Measurements from ENCODE around the gene ANKS3.
"Not testable (repeated sequence)": the region's sequence is repeated elsewhere in the genome, so short reads cannot be mapped to it uniquely, and the experiment has no call there.

Gene ANKS3

DNA sequence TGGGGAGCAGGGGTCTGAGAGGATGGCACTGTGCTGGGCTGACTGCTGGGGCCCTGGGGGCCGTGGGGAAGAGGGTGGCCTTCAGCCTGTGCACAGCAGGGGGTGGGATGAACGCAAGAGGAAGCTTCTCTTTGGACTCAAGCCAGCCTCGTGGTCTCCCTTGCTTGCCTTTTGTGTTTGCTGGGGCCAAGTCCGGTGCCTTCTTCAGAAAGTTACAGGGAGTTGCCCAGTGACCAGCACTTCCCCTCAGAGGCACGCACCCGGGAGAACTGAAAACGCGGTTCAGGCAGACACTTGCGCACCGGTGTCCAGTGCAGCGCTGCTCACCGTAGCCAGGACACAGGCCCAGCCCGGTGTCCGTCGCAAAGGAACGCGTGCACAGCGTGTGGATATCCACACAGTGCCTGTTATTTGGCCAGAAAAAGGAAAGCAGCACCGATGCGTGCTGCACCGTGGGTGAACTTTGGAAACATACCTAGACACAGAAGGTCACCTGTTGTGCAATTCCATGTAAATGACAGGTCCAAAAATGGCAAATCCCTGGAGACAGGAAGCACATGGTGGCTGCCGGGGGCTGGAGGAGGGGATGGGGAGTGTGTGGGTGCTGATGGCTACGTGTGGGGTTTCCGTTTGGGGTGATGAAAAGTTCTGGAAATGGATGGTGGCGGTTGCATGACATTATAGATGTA is 70.2 kb downstream of the ANKS3 start:
- no peak for FAIRE-seq

DNA sequence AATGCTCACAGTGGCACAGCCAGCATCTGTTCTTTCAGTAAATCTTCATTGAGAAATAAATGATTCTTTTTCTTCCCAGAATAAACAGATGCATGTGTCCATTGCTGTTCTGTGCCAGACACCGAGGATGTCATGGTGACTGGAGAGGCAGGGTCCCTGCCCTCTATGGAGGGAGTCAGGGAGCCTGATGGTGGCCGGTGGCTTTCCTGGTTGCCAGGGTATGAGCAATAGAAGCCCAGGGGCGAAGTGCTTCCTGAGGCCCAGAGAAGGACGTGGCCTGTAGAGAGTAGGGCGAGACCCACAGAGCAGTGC is 70.7 kb downstream of the ANKS3 start:
- FAIRE-seq, result no peak

DNA sequence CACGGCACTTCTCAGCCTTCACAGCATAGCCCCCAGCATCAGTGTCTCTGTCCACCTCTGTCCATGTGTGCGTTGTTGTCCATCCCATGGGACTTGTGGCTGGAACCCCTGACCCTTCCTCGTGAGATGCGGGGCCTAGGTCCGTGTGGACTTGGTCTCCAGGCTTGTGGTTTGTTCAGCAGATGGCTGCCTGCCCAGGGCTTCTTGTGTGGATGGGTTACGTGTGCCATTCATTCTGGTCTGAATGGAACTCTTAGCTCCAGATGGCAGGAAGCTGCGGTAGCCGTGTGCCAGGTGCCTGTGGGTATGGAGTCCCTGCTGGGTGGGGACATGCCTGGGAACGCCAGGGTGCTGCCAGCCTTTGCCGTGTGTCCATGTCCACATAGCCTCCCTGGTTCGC is 72.4 kb downstream of the ANKS3 start:
- no peak for FAIRE-seq

GRCh38 chr16:4660454-4661007 is 73.5 kb downstream of the ANKS3 start:
- FAIRE-seq, result no peak

DNA sequence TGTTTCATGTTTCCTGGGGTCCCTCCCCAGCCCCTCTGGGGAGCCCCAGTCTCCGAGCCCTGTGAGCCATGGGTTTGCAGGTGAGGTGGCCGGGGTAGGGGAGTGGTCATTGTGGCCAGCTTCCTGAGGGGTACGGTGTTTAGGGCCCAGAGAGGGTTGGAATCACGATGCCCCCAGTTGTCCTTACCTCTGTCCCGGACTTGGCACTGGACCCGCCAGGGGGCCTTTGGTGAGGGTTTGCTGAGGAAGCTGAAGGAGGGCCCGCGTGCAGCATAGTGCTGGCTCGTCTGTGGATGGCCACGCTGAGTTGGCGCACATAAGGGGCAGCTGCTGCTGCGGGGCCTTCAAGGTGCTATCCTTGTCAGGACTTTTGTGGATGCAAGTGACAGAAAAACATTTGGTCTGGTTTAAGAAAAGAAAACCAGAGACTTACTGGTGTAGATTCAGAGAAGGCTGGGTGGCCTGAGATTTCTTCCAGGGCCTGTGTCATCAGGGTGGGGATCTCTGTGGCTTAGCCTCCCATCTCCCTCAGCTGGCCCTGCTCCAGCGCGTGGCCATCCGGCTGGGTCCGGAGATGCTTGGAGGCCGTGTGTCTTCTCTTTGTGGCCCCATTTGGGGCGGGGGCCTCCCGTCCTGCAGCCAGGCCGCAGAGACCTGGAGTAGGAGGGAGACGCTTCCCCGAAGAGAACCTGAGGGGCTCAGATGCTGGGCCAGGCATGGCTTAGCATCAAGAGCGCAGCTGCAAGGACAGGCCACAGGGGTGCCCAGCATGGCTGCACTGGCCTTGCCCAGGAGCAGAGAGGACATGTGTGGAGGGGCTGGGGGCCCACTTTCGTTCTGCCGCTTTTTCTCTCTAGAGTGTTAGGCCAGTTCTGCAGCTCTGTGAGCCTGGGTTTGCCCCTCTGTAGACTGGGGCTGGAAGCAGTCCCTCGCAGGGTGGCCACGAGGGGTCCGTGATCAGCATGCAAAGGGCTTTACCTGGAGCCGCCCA is 74.4 kb downstream of the ANKS3 start:
- FAIRE-seq, result no peak

GRCh38 chr16:4656695-4657686 is 77.1 kb downstream of the ANKS3 start:
- FAIRE-seq, result no peak

- no peak for FAIRE-seq
These were observed 77.8 kb downstream of the ANKS3 start for GRCh38 chr16:4656221-4656620.

- FAIRE-seq, result no peak
These were observed 78.3 kb downstream of the ANKS3 start for GRCh38 chr16:4655801-4656200.

DNA sequence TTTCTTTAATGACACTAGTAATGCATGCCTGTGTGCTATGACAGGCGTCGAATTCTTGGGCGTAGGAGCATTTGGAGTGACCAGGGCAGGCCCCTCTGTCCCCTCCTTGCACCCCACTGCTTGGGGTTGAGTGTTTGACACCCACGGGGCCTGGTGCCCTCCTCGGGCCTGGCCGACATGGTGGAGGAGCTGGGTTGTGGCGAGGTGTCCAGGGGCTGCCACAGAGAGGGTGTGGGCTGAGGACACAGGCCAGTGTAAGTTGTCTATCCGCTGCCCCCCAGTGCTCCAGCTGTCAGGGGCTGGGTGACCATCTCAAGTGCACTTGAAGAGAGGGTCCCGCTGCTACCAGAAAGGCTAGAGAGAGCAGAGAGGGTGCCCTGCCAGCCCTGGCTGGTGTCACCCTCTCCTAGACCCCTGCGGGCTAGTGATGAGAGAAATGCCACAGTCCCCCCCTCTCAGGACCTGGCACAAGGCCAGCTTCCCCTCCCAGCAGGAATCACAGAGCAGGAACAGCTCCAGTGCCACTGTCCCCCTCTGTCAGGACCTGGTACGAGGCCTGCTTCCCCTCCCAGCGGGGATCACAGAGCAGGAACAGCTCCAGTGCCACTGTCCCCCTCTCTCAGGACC is 79.0 kb downstream of the ANKS3 start:
- FAIRE-seq, result no peak

GRCh38 chr16:4654011-4654963 is 79.8 kb downstream of the ANKS3 start:
- FAIRE-seq, result no peak

GRCh38 chr16:4652561-4652960 is 81.5 kb downstream of the ANKS3 start:
- FAIRE-seq, result no peak

DNA sequence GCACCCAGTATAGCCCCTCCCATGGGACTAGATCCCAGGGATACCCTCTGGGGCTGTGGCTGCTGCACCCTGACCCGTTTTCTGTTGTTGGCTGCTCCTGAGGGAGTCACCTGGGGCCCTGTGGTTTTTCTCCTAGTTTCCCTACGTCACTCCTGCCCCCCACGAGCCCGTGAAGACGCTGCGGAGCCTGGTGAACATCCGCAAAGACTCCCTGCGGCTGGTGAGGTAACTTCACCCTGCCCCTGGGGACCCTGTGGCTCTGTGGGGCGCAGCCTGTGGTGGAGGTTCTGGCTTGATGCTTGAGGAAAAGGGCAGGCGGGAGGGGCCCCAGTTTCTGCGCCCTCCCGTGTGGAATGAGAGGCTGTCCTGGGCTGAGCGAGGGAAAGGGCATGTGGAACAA is 82.2 kb downstream of the ANKS3 start:
- FAIRE-seq, result no peak

DNA sequence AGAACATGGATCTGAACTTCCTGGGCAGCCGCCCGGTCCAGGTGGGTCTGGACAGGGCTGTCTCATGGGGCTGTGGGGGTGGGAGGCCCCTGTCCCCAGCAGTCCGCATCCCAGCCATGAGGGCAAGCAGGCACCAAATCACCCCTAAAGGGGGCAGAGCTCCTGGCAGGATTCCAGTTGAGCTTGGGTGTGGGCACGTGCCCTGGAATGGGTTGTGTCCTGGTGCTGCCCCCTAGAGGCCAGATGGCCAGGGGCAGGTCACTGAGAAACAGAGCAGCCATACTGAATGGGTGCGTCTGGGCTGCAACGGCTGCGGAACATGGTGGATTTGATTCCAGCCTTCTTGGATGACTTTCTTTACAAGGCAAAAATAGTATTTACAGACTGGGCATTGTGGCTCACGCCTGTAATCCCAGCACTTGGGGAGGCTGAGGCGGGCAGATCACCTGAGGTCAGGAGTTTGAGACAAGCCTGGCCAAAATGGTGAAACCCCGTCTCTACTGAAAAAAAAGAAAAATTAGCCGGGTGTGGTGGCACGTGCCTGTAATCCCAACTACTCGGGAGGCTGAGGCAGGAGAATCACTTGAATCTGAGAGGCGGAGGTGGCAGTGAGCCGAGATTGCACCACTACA is 83.5 kb downstream of the ANKS3 start:
- FAIRE-seq, result not testable (repeated sequence)

- no peak for FAIRE-seq
These were observed 84.2 kb downstream of the ANKS3 start for GRCh38 chr16:4649744-4650442.

DNA sequence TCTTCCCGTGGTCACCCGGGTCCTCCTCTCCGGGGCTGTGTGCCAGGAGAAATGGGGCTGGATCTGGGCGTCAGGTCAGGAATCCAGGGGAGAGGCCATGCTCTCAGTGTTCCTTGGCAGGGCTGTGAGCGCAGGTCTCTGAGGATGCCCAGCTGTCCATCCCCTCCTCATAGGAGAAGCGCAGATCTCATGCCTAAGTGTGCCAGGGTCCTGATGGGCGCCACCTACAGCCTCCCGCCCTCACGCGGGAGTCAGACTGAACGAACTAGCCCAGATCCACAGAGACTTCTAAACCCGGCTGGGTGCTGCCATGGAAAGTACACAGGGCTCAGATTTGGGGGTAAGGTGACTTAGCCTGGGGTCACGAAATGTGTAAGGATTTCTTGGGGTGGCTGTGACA is 85.2 kb downstream of the ANKS3 start:
- no peak for FAIRE-seq

DNA sequence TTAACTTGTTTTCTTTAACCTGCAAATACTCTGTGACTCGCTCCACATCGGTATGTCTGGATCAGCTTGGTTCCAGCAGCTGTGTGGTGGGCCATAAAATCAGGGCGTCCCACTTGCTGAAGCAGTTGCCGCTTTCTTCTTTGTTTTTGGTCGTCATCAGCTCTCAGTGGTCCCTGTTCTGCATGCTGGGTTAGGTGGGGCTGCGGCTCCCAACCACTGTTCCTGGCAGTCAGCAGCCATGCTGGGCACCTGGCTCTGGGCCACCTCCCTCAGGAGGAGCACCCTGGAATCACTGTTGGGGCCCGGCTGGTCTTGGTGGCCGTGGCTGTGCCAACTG is 86.5 kb downstream of the ANKS3 start:
- FAIRE-seq, result no peak

DNA sequence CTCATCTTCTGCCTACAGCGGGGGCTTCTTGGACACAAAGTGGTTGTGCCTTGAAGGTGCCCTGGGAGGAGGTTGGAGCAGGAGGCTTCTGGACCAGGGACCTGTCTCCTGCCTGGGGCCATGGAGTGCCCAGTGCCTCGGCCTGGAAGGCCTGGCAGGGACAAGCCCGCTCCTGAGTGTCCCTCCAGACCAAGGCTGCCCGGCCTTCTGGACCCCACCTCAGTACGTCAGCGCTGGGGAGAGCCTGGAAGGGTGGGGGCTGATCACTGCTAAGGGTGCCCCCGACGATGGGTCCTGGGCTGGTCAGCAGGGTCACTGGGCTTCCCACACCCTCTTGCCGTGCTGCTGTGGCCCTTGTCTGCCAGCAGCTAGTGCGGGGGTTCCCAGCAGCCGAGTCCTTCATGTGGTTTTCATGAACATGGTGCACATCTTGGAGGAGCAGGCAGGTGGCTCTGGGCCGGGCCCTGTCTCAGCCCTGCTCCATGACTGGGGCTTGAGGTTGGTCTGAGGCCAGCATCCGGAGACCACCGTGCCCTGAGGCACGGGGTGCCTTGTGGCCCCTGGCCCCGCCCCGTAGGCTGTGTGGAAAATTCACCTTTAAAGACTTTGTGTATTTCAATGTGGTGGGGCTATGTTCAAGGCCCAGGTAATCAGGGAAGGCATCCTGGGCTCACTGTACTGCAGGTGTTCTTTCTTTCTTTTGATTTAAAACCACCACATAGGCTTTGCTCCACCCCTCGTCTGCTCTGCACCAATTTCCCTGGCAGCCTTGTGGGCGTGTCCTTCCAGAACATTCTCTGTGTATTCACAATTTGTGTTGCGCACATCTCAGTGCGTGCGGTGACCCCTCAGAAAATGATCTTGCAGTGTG is 87.1 kb downstream of the ANKS3 start:
- FAIRE-seq, result no peak
